Glutamatergic neuron (in vitro differentiated cells): ENCODE measurements around the gene SLIT3. TPM values are rescaled to one million over a fixed set of nuclear protein-coding genes. Genes with fewer than 3 reads are reported as not detected.

ENCODE experiments used
- DNase-seq: peaks from one replicate; pipeline ENCODE4 v3.0.0; 2022
- H3K27ac Mint-ChIP-seq: one replicate; pipeline ENCODE4 v1.8.0; 2020; ENCODE audit warnings: mild to moderate bottlenecking, mixed read lengths, inconsistent platforms; ENCODE audit not compliant: unreplicated experiment
- H3K27me3 Mint-ChIP-seq: one replicate; pipeline ENCODE4 v1.8.0; 2020; ENCODE audit warnings: mild to moderate bottlenecking, moderate library complexity, mixed read lengths, inconsistent platforms; ENCODE audit not compliant: unreplicated experiment
- H3K36me3 Mint-ChIP-seq: one replicate; pipeline ENCODE4 v1.8.0; 2020; ENCODE audit warnings: mild to moderate bottlenecking, mixed read lengths, inconsistent platforms; ENCODE audit not compliant: unreplicated experiment
- H3K4me1 Mint-ChIP-seq: one replicate; pipeline ENCODE4 v1.8.0; 2020; ENCODE audit warnings: mild to moderate bottlenecking, low read depth, mixed read lengths, inconsistent platforms; ENCODE audit not compliant: unreplicated experiment
- H3K4me3 Mint-ChIP-seq: one replicate; pipeline ENCODE4 v1.8.0; 2020; ENCODE audit warnings: mild to moderate bottlenecking, mixed read lengths, inconsistent platforms; ENCODE audit not compliant: unreplicated experiment
- H3K9me3 Mint-ChIP-seq: one replicate; pipeline ENCODE4 v1.8.0; 2020; ENCODE audit warnings: mild to moderate bottlenecking, moderate library complexity, mixed read lengths, inconsistent platforms; ENCODE audit not compliant: unreplicated experiment
- total RNA-seq: library from RNA; stranded (reverse); fragmentation: NEBNext Ultra II Directional; extraction: Animal tissue kit (Norgen Biotek cat#: 25700); gene quantifications from one replicate; pipeline ENCODE4 v1.2.1, GENCODE V29; 2021; ENCODE audit not compliant: unreplicated experiment
- TF ChIP-seq, protein P1 (sequence below): fragments of 200-600 bp; sonication (generic); IDR thresholded peaks from one replicate; pipeline ENCODE4 v1.5.0; 2021; ENCODE audit not compliant: partially characterized antibody, unreplicated experiment

SLIT3 gene
- total RNA-seq, 1 donor from 2014 or later, result 11.5 TPM

DNA sequence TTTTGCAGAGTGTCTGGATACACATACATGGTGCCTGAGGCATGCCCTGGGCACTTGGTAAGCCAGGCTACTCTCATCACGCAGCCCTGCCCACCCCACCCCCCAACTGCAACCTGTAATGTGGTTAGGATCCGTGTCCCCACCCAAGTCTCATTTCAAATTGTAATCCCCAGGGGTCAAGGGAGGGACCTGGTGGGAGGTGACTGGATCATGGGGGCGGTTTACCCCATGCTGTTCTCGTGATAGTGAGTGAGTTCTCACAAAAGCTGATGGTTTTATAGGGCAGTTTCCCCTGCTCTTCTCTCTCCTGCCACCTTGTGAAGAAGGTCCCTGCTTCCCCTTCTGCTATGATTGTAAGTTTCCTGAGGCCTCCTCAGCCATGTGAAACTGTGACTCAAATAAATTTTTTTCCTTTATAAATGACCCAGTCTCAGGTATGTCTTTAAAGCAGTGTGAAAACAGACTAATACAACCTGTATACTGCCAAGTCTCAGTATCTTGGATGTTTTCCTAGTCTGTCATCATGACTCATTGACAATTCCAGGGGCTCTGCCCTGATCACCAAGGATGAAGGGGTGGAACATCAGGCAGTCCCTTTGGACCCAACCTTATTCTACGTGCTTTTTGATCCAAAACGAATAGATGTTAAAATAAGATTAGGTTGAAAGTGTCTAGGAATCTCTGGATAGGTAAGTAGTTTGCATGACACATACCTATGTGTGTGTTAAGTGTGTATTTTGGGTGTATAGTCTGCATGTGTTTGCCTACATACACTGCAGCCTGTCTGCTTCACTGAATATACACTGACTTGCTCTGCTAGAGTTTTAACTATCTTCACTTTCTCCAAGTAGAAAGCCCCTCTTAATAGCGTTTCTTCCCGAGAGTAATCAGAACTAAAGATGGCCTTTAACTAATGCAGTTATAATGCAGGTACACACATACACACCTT is 293.8 kb downstream of the SLIT3 start:
- Mint-ChIP-seq H3K4me1 (peaks cover 9% of the 10 kb centered on the region), H3K4me3 (no peak overlapping the region), H3K27ac (no peak overlapping the region)

DNA sequence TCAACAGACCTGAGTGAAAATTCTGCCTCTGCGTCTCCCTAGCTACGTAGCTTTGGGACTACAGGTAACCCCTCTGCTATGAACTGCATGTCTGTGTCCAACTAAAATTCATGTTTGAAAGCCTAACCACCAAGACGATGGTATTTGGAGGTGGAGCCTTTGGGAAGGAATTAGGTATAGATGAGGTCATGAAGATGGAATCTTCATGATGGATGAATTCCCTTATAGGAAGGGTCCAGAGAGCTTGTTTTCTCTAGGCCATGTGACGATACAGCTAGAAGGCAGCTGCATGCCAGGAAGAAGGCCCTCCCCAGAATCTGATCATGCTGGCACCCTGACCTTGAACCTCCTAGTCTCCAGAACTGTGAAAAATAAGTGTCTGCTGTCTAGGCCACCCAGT is 296.4 kb downstream of the SLIT3 start:
- TF ChIP-seq, protein P1, sequence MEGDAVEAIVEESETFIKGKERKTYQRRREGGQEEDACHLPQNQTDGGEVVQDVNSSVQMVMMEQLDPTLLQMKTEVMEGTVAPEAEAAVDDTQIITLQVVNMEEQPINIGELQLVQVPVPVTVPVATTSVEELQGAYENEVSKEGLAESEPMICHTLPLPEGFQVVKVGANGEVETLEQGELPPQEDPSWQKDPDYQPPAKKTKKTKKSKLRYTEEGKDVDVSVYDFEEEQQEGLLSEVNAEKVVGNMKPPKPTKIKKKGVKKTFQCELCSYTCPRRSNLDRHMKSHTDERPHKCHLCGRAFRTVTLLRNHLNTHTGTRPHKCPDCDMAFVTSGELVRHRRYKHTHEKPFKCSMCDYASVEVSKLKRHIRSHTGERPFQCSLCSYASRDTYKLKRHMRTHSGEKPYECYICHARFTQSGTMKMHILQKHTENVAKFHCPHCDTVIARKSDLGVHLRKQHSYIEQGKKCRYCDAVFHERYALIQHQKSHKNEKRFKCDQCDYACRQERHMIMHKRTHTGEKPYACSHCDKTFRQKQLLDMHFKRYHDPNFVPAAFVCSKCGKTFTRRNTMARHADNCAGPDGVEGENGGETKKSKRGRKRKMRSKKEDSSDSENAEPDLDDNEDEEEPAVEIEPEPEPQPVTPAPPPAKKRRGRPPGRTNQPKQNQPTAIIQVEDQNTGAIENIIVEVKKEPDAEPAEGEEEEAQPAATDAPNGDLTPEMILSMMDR, result no peak
- Mint-ChIP-seq H3K27ac (no peak overlapping the region), H3K27me3 (peaks cover 2% of the 10 kb centered on the region), H3K9me3 (peaks cover 2% of the 10 kb centered on the region), H3K4me3 (no peak overlapping the region), H3K36me3 (no peaks in the 10 kb centered on the region), H3K4me1 (peaks cover 9% of the 10 kb centered on the region)
- DNase-seq, result no peak

More for the DNA sequence above, 293.8 kb downstream of the SLIT3 start:
- peaks cover 4% of the 10 kb centered on the region for H3K27me3 Mint-ChIP-seq
- no peak for DNase-seq
- no peaks in the 10 kb centered on the region for H3K36me3 Mint-ChIP-seq
- TF ChIP-seq, protein P1, result no peak
- H3K9me3 Mint-ChIP-seq, result peaks cover 2% of the 10 kb centered on the region

DNA sequence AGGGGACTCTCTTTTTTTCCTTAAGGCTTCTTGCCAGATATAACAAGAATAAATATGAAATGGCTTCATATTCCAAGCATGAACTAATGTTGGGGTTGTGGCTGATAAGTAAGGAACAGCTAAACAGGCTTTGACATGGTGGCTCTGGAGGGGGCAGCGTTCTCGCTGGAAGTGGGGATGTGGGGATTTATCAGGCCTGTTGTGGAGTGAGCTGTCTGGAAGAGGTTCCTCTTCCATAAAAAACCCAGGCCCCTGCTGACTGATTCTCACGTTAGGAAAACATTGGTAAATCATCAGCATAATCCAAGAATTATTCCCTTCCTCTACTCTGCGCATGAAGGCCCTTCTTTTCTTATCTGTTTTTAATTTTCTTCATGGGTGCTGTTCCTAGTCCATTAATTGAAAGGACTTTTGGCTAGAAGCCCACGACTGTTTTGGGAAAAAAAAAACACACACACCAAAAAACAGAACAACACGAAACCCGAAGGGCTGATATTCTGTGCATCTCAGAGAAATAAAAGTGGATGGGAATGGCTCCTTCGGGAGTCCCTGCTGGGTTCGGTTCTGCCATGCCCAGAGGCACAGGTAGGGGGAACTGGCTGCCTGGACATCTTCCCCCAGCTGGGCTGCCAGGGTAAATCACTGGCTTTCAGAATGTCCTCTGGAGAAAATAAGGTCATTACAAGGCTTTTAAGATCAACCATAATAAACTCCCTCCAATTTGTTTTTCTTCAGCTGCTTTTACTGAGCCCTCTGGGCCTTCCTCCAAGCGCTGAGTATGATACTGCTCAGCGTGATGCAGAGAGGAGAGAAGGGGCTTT is 297.0 kb downstream of the SLIT3 start:
- no peak for DNase-seq
- H3K4me3 Mint-ChIP-seq, result no peak overlapping the region
- no peak overlapping the region for H3K27ac Mint-ChIP-seq
- peaks cover 2% of the 10 kb centered on the region for H3K27me3 Mint-ChIP-seq
- H3K36me3 Mint-ChIP-seq, result no peaks in the 10 kb centered on the region
- peaks cover 9% of the 10 kb centered on the region for H3K4me1 Mint-ChIP-seq
- TF ChIP-seq, protein P1, result no peak
- H3K9me3 Mint-ChIP-seq, result peaks cover 2% of the 10 kb centered on the region

DNA sequence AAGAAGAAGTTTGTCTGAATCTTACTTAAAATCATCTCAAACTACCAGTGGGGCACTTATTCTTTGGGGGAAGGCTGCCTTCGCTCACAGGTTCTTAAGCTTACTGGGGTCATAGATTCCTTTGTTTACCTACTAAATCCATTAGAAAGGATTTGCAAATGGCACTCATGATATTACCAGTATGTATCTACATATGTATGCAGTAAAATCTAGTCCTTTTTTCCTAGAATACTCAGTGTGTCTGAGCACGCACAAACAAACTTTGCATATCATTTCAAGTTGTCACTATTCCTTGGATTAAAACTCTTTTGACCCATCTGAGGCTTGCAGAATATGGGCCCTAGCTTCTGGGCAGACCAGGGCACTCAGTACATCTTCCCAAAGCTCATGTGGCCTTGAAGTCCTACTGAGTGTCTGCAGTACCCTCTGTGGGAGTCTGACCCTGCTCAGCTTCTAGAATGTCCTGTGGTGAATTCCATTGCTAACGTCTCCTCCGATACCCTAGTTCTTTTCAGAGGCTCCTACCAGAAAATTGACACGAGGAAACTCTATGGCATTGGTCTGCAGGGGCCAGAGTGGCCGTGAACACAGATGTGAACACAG is 297.9 kb downstream of the SLIT3 start:
- Mint-ChIP-seq H3K27me3 (peaks cover 2% of the 10 kb centered on the region), H3K4me1 (peaks cover 9% of the 10 kb centered on the region), H3K4me3 (no peak overlapping the region), H3K36me3 (no peaks in the 10 kb centered on the region), H3K9me3 (peaks cover 2% of the 10 kb centered on the region), H3K27ac (no peak overlapping the region)
- TF ChIP-seq, protein P1, result no peak
- no peak for DNase-seq
